ENCODE data around the gene TTBK2. TPM values are rescaled to one million over a fixed set of nuclear protein-coding genes. Genes with fewer than 3 reads are reported as not detected.
A peak's percentile ranks its signal among the peaks of the same experiment; 100 is the strongest.

Gene TTBK2
- total RNA-seq, 1 donor from 2014 or later = 47.8 TPM

GRCh38 chr15:42804739-42805138, 115.8 kb downstream of the TTBK2 start:
- Mint-ChIP-seq H3K27ac (ENCODE audit: unreplicated experiment) (no peak overlapping the region), H3K36me3 (ENCODE audit: unreplicated experiment) (peaks cover 10% of the 10 kb centered on the region), H3K27me3 (ENCODE audit: unreplicated experiment) (peaks cover 4% of the 10 kb centered on the region), H3K4me3 (ENCODE audit: unreplicated experiment) (no peak overlapping the region), H3K4me1 (ENCODE audit: low read depth, unreplicated experiment) (peaks cover 7% of the 10 kb centered on the region), H3K9me3 (ENCODE audit: unreplicated experiment) (peaks cover 4% of the 10 kb centered on the region)
- TF ChIP-seq, protein P1, sequence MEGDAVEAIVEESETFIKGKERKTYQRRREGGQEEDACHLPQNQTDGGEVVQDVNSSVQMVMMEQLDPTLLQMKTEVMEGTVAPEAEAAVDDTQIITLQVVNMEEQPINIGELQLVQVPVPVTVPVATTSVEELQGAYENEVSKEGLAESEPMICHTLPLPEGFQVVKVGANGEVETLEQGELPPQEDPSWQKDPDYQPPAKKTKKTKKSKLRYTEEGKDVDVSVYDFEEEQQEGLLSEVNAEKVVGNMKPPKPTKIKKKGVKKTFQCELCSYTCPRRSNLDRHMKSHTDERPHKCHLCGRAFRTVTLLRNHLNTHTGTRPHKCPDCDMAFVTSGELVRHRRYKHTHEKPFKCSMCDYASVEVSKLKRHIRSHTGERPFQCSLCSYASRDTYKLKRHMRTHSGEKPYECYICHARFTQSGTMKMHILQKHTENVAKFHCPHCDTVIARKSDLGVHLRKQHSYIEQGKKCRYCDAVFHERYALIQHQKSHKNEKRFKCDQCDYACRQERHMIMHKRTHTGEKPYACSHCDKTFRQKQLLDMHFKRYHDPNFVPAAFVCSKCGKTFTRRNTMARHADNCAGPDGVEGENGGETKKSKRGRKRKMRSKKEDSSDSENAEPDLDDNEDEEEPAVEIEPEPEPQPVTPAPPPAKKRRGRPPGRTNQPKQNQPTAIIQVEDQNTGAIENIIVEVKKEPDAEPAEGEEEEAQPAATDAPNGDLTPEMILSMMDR (IDR thresholded peaks at IDR 0.05; ENCODE audit: partially characterized antibody, unreplicated experiment) = no peak
- DNase-seq = no peak

DNA sequence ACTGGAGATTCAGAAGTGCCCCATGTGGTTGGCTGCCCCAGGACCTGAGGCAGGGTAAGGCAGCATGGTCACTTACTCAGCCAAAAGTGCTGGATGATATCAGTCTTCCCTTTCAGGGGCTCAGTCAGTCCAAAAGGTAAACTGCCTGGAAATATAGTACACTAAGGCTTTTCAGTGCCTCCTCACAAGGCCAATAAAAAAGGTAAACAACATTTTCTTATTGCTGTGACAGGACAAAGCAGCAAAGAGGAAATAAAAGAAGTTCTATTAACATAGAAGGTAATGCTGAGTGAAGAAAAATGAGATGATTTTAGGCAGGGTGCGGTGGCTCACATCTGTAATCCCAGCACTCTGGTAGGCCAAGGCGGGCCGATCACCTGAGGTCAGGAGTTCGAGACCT, 117.1 kb downstream of the TTBK2 start:
- Mint-ChIP-seq H3K36me3 (ENCODE audit: unreplicated experiment) (peaks cover 10% of the 10 kb centered on the region), H3K4me1 (ENCODE audit: low read depth, unreplicated experiment) (peaks cover 7% of the 10 kb centered on the region), H3K27me3 (ENCODE audit: unreplicated experiment) (peaks cover 4% of the 10 kb centered on the region)

GRCh38 chr15:42802168-42802567, 118.4 kb downstream of the TTBK2 start:
- no peak for DNase-seq
- Mint-ChIP-seq H3K4me1 (ENCODE audit: low read depth, unreplicated experiment) (peaks cover 12% of the 10 kb centered on the region), H3K27me3 (ENCODE audit: unreplicated experiment) (peaks cover 4% of the 10 kb centered on the region), H3K27ac (ENCODE audit: unreplicated experiment) (no peak overlapping the region), H3K4me3 (ENCODE audit: unreplicated experiment) (no peak overlapping the region), H3K36me3 (ENCODE audit: unreplicated experiment) (peaks cover 12% of the 10 kb centered on the region), H3K9me3 (ENCODE audit: unreplicated experiment) (peaks cover 7% of the 10 kb centered on the region)
- TF ChIP-seq, protein P1 (IDR thresholded peaks at IDR 0.05; ENCODE audit: partially characterized antibody, unreplicated experiment) = no peak

More for the DNA sequence above, 117.1 kb downstream of the TTBK2 start:
- no peak for DNase-seq
- H3K9me3 Mint-ChIP-seq (ENCODE audit: unreplicated experiment) = peaks cover 6% of the 10 kb centered on the region
- TF ChIP-seq, protein P1 (IDR thresholded peaks at IDR 0.05; ENCODE audit: partially characterized antibody, unreplicated experiment) = no peak
- no peak overlapping the region for H3K4me3 Mint-ChIP-seq (ENCODE audit: unreplicated experiment)
- no peak overlapping the region for H3K27ac Mint-ChIP-seq (ENCODE audit: unreplicated experiment)

GRCh38 chr15:42800731-42801474, 119.7 kb downstream of the TTBK2 start:
- Mint-ChIP-seq H3K4me1 (ENCODE audit: low read depth, unreplicated experiment) (peaks cover 14% of the 10 kb centered on the region), H3K9me3 (ENCODE audit: unreplicated experiment) (peaks cover 9% of the 10 kb centered on the region), H3K4me3 (ENCODE audit: unreplicated experiment) (peak overlapping the region; percentile 54), H3K27ac (ENCODE audit: unreplicated experiment) (peak overlapping the region; percentile 67), H3K27me3 (ENCODE audit: unreplicated experiment) (peaks cover 4% of the 10 kb centered on the region), H3K36me3 (ENCODE audit: unreplicated experiment) (peaks cover 14% of the 10 kb centered on the region)
- TF ChIP-seq, protein P1 (IDR thresholded peaks at IDR 0.05; ENCODE audit: partially characterized antibody, unreplicated experiment) = no peak
- no peak for DNase-seq

DNA sequence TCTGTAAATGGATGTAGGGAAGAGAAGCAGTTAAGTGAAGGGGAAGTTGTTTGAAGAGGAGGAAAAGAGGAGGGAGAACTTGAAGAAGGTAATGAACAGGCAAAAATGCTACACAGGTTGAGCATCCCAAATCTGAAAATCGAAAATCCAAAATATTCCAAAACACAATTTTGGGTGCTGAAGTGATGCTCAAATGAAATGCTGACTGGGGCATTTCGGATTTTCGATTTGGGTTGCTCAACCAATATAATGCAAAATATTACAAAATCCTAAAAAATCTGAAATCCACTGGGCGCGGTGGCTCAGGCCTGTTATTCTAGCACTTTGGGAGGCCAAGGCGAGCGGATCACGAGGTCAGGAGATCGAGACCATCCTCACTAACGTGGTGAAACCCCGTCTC, 121.8 kb downstream of the TTBK2 start:
- Mint-ChIP-seq H3K9me3 (ENCODE audit: unreplicated experiment) (peaks cover 9% of the 10 kb centered on the region), H3K4me1 (ENCODE audit: low read depth, unreplicated experiment) (peaks cover 14% of the 10 kb centered on the region)
- TF ChIP-seq, protein P1 (IDR thresholded peaks at IDR 0.05; ENCODE audit: partially characterized antibody, unreplicated experiment) = no peak

More for the DNA sequence above, 121.8 kb downstream of the TTBK2 start:
- Mint-ChIP-seq H3K4me3 (ENCODE audit: unreplicated experiment) (no peak overlapping the region), H3K27ac (ENCODE audit: unreplicated experiment) (peak overlapping the region; percentile 82), H3K36me3 (ENCODE audit: unreplicated experiment) (peaks cover 14% of the 10 kb centered on the region), H3K27me3 (ENCODE audit: unreplicated experiment) (peaks cover 4% of the 10 kb centered on the region)
- no peak for DNase-seq

Measured in glutamatergic neuron (in vitro differentiated cells).